ENCODE measurements around the gene NPTX2.

NPTX2 gene

GRCh38 chr7:98618786-98619185 lies 1.7 kb downstream of the NPTX2 start:
- no peak for DNase-seq

- no peak for DNase-seq
Measured at GRCh38 chr7:98619450-98620321, 2.6 kb downstream of the NPTX2 start.

DNA sequence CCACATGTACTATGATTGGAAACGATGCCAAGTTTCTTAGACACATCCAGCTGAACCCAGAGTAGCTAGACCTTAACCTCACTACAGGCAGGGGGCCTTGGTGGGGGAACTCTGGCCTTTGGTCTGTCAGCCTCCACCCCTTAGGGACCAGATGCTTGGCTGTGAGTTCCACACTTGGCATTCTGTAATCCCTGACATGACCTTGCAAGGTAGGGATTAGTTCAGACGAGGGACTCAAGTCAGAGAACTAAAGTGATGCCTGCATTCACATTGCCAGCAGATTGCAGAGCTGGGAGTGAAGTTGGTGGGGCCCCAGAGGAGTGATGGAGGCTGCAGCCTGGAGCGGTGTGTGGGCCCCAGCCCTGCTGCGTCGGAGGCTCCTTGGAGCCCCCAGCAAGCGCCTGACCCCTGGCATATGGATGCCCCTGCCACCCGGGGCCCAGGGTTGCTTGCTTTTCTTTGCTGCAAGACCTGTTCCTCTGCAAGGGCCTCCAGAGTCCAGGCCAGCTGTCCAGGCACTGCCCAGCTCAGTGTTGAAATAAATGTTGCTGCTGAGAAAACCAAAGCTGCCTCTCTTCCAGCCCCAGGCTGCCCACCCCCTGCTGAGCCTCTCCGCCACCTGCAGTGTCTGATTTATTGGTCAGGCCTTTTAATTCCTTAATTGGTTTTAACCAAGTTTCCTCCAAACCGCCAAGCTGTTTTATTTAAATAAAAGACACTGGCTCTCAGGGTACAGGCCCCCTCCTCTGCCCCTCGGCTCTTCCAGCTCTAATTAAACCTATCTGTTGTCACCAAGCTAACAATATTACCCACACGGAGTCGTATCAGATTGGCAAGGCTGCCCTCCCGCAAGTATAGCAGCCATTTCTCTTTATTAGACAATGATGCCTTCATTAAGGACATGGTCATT lies 4.7 kb downstream of the NPTX2 start:
- DNase-seq = no peak

DNA sequence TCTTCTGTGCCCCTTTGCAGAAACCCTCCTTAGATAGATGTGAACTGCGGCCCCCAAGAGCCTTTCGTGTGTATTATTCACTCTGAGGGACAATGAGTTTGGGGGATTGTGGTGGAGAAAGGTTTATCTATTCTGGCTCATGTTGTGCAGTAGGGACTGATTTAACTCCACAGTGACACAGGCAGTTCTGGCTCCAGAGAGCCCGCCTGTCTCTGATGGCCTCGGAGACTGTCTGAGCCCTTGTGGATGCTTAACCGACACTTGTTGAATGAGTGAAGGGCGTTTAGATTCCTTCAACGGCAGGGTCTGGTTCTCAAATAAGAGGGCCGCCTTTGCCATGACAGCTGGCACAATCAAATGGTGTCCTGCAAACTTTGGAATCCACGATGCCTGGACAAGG lies 5.8 kb downstream of the NPTX2 start:
- DNase-seq = no peak

DNA sequence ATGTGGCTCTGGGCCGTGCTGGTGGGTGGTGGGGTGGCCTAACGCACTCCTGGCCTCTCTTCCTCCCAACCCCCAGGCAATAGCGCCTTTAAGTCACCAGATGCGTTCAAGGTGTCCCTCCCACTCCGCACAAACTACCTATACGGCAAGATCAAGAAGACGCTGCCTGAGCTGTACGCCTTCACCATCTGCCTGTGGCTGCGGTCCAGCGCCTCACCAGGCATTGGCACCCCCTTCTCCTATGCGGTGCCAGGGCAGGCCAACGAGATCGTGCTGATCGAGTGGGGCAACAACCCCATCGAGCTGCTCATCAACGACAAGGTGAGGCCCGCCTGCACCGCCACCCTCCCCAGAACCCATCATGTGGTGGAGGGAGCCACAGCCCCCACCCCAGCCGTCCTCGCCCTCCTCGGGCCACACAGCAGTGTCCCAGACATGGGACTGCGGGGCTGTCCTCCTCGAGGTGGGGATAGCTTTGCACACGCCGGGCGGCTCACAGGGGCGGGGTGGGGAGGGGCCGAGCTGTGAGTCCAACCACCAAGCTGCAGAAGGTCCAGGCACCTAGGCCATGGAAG lies 7.8 kb downstream of the NPTX2 start:
- DNase-seq = no peak

DNA sequence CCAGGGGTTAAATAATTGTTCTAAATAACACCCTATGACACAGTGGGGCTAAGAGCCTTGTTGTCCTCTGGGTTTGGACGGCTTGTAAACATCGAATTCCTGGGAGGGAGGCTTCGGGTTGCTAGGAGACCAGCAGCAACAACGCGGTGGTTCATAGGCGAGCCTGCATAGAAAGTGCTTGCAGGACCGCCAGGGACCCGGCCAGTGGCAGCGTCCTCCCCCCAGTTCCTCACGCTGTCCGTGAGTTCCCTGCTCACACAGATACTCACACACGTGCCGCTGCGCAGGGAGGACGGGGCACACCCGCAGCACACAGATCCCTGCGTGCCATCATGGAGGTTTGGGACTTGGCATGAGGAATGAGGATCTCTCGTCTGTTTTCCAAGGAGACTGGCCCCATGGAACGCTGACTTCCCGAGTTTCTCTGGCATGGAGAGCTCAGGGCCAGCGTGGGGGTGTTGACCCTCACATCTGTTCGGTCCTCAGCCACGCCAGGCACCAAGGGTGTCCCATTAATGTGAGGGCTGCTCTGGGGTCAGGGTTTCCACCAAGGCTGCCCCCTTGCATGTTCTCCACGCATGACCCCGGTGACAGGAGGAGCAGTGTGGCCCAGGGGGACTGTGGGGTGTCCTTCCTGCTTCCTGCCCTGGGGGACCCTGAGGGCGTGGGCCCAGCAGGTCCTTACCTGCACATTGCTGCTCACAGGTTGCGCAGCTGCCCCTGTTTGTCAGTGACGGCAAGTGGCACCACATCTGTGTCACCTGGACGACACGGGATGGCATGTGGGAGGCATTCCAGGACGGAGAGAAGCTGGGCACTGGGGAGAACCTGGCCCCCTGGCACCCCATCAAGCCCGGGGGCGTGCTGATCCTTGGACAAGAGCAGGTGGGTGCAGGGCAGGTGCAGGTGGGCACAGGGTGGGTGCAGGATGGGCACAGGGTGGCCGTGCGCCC lies 9.7 kb downstream of the NPTX2 start:
- DNase-seq = no peak

GRCh38 chr7:98627413-98627790 lies 10.3 kb downstream of the NPTX2 start:
- no peak for DNase-seq

DNA sequence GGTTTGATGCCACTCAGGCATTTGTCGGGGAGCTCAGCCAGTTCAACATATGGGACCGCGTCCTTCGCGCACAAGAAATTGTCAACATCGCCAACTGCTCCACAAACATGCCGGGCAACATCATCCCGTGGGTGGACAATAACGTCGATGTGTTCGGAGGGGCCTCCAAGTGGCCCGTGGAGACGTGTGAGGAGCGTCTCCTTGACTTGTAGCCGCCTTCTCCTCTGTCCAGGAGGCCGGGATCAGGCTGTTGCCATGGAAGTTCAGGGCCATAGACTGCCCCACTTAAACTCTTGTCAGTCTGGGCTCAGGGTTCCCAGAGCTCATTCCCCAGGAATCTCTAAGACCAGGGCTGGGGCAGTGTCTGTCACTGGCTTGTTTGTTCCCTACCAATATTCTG lies 11.3 kb downstream of the NPTX2 start:
- DNase-seq = no peak

GRCh38 chr7:98629001-98629431 lies 11.9 kb downstream of the NPTX2 start:
- DNase-seq = no peak

GRCh38 chr7:98630149-98630548 lies 13.1 kb downstream of the NPTX2 start:
- DNase-seq = no peak

- no peak for DNase-seq
Measured at GRCh38 chr7:98630770-98631169, 13.7 kb downstream of the NPTX2 start.

DNA sequence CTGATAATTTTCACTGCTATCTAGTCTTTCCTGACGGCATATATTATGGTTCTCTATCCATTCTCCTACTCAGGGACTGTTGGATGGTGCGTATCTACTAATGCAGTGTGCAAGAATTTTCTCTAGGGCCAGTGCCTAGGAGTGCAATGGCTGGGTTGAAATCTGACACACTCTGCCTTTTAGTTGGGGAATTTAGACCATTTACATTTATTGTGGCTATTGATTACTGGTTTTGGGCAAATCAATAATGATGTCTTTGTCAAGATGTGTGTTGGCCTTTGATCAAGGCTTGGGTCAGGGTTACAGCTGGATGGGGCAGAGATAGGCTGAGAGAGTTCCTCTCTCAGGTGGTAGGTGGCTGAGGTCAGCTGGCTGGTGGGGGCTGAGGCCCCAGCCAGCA lies 21.8 kb downstream of the NPTX2 start:
- no peak for DNase-seq

GRCh38 chr7:98640375-98640774 lies 23.3 kb downstream of the NPTX2 start:
- DNase-seq = no peak

DNA sequence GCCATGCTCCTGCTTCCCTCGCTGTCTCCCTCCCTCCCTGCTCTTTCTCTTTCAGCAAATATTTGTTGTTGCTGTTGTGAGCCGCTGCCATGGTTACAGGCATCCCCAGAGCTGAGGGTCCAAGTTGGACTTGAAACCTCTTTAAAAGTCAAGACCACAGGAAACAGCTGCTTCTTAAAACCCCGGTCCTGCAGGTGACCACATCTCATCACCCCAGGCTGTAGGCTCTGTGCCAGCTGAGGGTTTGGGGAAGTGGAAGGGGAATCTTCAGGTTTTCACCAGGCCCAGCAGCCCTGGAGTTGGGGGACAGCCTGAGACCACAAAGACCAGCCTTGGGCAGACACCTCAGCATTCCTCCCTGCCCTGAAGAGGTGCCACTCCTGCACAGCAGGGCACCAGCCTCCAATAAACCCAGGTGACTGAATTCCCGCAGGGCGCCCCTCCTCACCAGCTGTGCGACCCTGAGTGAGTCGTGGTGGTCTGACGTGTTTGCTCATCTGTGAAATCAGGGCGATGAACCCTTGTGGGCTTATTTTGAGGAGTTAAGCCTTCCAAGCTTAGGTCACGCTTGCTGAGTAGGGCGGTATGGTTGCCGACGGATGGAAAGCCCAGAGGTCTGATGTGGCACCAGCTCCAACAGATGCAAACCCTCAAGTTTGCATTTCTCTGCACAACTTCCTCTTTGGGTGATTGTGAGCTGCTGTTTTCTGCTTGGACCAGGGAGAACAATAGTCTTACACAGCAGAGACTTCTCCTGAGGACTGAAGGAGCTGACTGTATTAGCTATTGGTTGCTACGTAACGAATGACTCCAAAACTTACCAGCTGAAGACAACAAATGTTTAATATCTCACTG lies 24.8 kb downstream of the NPTX2 start:
- DNase-seq = peak; percentile 57

- DNase-seq = no peak
Measured at GRCh38 chr7:98643236-98643985, 26.3 kb downstream of the NPTX2 start.

- DNase-seq = no peak
Measured at GRCh38 chr7:98646465-98646864, 29.4 kb downstream of the NPTX2 start.

DNA sequence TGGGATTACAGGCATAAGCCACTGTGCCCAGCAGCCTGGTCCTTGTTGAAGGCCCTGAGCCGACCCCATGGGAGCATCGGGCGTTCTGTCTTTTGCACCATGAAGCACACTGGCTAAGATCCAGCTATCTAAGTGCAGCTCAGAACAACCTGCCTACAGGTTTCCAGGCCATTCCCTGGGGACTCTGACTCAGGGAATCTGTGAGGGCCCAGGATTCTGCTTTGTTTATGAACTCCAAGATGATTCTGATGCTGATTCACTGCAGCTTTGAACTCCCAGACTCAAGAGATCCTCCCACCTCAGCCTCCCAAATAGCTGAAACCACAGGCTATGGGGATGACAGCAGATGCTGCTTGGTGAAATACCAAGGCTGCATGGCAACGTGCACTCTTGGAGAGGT lies 30.2 kb downstream of the NPTX2 start:
- no peak for DNase-seq

DNA sequence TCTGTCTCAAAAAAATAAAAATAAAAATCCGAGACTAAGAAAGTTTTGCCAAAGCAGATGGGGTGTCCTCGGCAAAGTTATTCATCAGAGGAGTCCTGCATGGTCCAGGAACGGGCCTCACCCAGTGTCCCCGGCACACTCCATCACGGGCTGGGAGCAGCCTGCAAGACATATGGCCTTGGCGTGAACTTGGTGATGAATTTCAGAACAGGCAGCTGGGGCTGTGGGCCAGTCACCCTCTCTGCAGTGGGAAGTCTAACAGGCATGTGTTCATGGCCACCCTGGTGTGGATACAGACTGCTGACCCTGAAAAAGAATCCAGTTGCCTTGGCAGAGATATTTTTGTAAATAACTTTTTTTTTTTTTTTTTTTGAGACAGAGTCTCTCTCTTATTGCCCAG lies 34.7 kb downstream of the NPTX2 start:
- no peak for DNase-seq

DNA sequence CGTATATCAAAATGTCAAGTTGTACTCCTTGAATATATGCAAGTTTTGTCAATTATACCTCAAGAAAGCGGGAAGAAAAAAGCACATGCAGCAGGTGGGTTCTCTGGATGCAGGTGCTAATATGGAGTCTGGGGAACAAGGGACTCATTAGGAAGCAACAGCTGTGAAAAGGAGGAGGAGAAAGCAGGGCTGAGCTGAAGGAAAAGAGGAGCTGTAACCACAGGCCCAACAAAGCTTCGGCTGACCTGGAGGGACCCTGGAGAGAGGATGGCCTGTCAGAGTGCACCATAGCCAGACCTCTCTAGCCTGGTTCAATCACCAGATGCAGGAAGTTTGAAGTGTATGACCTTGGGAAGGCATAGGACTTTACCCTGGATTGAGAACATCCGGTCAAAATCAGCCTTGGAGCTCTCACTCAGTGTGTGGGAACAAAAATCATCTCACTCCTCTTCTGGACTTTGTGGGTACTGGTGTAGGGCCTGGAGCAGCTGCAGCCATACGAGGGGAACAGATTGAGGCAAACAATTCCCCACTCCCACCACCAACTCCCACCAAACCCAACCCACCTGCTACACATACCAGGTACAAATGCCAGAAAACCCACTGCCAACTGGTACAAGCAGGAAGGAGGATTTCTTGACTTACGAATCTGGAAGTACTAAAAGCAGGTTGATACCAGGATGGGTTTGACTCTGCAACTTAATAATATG lies 36.7 kb downstream of the NPTX2 start:
- no peak for DNase-seq
